Panc1 (cell line): Measurements from ENCODE around the gene MICA. TPM values are rescaled to one million over a fixed set of nuclear protein-coding genes. Genes with fewer than 3 reads are reported as not detected.

ENCODE experiments used
- ATAC-seq: fragments of 200-7000 bp; cut with Tn5 transposase; 2 replicates; pipeline ENCODE4 v1.9.1; 2020; ENCODE audit warnings: mild to moderate bottlenecking, moderate library complexity
- BruUV-seq: library from RNA; stranded (reverse); fragments of 400-500 nt; replicated peaks from 2 replicates; lab custom pipeline; 2021; lab: Mats Ljungman, UMichigan
- CTCF ChIA-PET: fragments of 300-600 bp; sonication (Branson Sonifier 250); formaldehyde crosslinking; loops from one replicate; lab custom pipeline; 2022; ENCODE audit warnings: antibody characterized with exemption; lab: Charles Lee
- POLR2A ChIA-PET: fragments of 300-600 bp; sonication (Branson Sonifier 250); formaldehyde crosslinking; loops from one replicate; lab custom pipeline; 2022; ENCODE audit warnings: antibody characterized with exemption; lab: Charles Lee
- DNase-seq: peaks from one replicate; pipeline ENCODE4 v3.0.0-alpha.2; 2010; ENCODE audit warnings: low read depth, low spot score
- H3K27ac ChIP-seq: 2 replicates; pipeline ENCODE4 v1.5.1; 2011; ENCODE audit warnings: mild to moderate bottlenecking, low read length, inconsistent platforms
- H3K27me3 ChIP-seq: fragments of 200-500 bp; sonication (Bioruptor generic); 2 replicates; pipeline ENCODE4 v1.6.0; 2014; ENCODE audit warnings: low read length, inconsistent platforms; ENCODE audit not compliant: control insufficient read depth, insufficient read depth
- H3K36me3 ChIP-seq: fragments of 200-500 bp; sonication (Bioruptor generic); 2 replicates; pipeline ENCODE4 v1.5.1; 2014; ENCODE audit warnings: inconsistent platforms, mild to moderate bottlenecking, low read length, moderate library complexity; ENCODE audit not compliant: control insufficient read depth, insufficient read depth
- H3K4me1 ChIP-seq: 2 replicates; pipeline ENCODE4 v1.5.1; 2011; ENCODE audit warnings: inconsistent platforms, mild to moderate bottlenecking, low read length, moderate library complexity; ENCODE audit not compliant: control insufficient read depth, insufficient read depth
- H3K4me3 ChIP-seq, 2 experiments: 2 replicates each; pipeline ENCODE4 v1.5.1; 2011 to 2012; ENCODE audit warnings: low read depth in 2 of 2, low read length in 2 of 2, mild to moderate bottlenecking in 2 of 2, inconsistent platforms in 1 of 2, moderate library complexity in 1 of 2
- H3K9me3 ChIP-seq: fragments of 200-500 bp; sonication (Bioruptor generic); 2 replicates; pipeline ENCODE4 v1.5.1; 2014; ENCODE audit warnings: low read depth, mild to moderate bottlenecking, inconsistent platforms, low read length, moderate library complexity; ENCODE audit not compliant: control insufficient read depth, insufficient read depth
- CTCF ChIP-seq: fragments of 450-650 bp; IDR thresholded peaks from 2 replicates; pipeline ENCODE4 v1.5.1; 2017; ENCODE audit warnings: mild to moderate bottlenecking
- POLR2AphosphoS5 ChIP-seq: IDR thresholded peaks from 2 replicates; pipeline ENCODE4 v1.6.1; 2012; ENCODE audit warnings: mild to moderate bottlenecking, low read depth, low read length, moderate library complexity
- REST ChIP-seq, 2 experiments: IDR thresholded peaks; 2 replicates each; pipeline ENCODE4 v1.6.1; 2011 to 2012; ENCODE audit warnings: low read depth in 2 of 2, control low read depth in 1 of 2, low read length in 1 of 2, mild to moderate bottlenecking in 1 of 2, moderate library complexity in 1 of 2; ENCODE audit not compliant: insufficient read depth in 1 of 2
- SIN3A ChIP-seq: IDR thresholded peaks from 2 replicates; pipeline ENCODE4 v1.6.1; 2012; ENCODE audit warnings: low read depth, mild to moderate bottlenecking, low read length, moderate library complexity, borderline replicate concordance; ENCODE audit not compliant: insufficient read depth
- TCF7L2 ChIP-seq: IDR thresholded peaks from 2 replicates; pipeline ENCODE4 v1.6.1; 2011; ENCODE audit warnings: mild to moderate bottlenecking, low read depth, low read length, inconsistent platforms
- in situ Hi-C: cut with HindIII; loops from 2 replicates; pipeline ENCODE4 v1.10.0; 2016; ENCODE audit warnings: low sequenced_read_pairs, low pct_unique_long_range_greater_than_20kb
- intact Hi-C: fragments of 100-400 bp; cut with micrococcal nuclease; formaldehyde crosslinking; loops from one replicate; pipeline ENCODE4 v1.10.0; 2022; ENCODE audit not compliant: unreplicated experiment
- total RNA-seq: library from RNA; stranded (reverse); gene quantifications from one replicate; pipeline ENCODE4 v1.2.1, GENCODE V29; 2021; ENCODE audit not compliant: unreplicated experiment

The MICA gene
- total RNA-seq, 1 experiment from 2014 or later, result 33.9 TPM

- in situ Hi-C loops, result no loop called here
- no peak overlapping the region for H3K27ac ChIP-seq
- H3K36me3 ChIP-seq, result no peaks in the 10 kb centered on the region
- H3K4me1 ChIP-seq, result 0 out of 2 replicates have a peak, but pooled peaks cover 4% of the 10 kb centered on the region
- ChIA-PET POLR2A (interaction anchor here (0.6 kb wide), 1 partner anchor 109 kb away, joined by 3 read pairs; no protein-coding TSS in a partner anchor), CTCF (no interaction called here)
- H3K27me3 ChIP-seq, result peaks cover 11% of the 10 kb centered on the region
- ATAC-seq (no peak), DNase-seq (no peak)
- intact Hi-C loops, result no loop called here
- H3K4me3 ChIP-seq, result no peak overlapping the region
- no TSS peak for BruUV-seq
- TF ChIP-seq POLR2AphosphoS5 (no peak), CTCF (no peak), SIN3A (no peak), TCF7L2 (no peak)
- H3K9me3 ChIP-seq, result no peaks in the 10 kb centered on the region
These were observed 48.4 kb upstream of the MICA start for GRCh38 chr6:31354864-31355582.

- Histone ChIP-seq H3K9me3 (no peaks in the 10 kb centered on the region), H3K4me1 (0 out of 2 replicates have a peak, but pooled peaks cover 4% of the 10 kb centered on the region), H3K27ac (no peak overlapping the region), H3K36me3 (no peaks in the 10 kb centered on the region), H3K4me3 (peak overlapping the region in 1 of 2 experiments; percentile 62; a peak in 2 of 4 replicates), H3K27me3 (peaks cover 11% of the 10 kb centered on the region)
- ATAC-seq (peak; percentile 9; the same call in 1 of the 2 replicates), DNase-seq (no peak)
- in situ Hi-C loops (no loop called here), intact Hi-C loops (no loop called here)
- no TSS peak for BruUV-seq
- CTCF ChIA-PET, result no interaction called here
- POLR2A ChIA-PET, result no interaction called here
- TF ChIP-seq TCF7L2, result no peak
- TF ChIP-seq SIN3A, result no peak
- no peak for TF ChIP-seq REST (IDR thresholded peaks at IDR 0.05; ENCODE audit: insufficient read depth in 1 of 2, low read depth in 2 of 2, low read length in 1 of 2)
- TF ChIP-seq CTCF, result no peak
- no peak for TF ChIP-seq POLR2AphosphoS5
These were observed 47.8 kb upstream of the MICA start for GRCh38 chr6:31355583-31355948.
